PC-3 (cell line): Measurements from ENCODE around the gene LCP1. TPM values are rescaled to one million over a fixed set of nuclear protein-coding genes. Genes with fewer than 3 reads are reported as not detected.

ENCODE experiments used
- ATAC-seq: fragments of 200-7000 bp; cut with Tn5 transposase; 2 replicates; pipeline ENCODE4 v1.9.1; 2020; ENCODE audit warnings: mild to moderate bottlenecking, moderate library complexity
- BruUV-seq: library from RNA; stranded (reverse); fragments of 400-500 nt; replicated peaks from 2 replicates; lab custom pipeline; 2021; lab: Mats Ljungman, UMichigan
- CTCF ChIA-PET: fragments of 300-600 bp; sonication (Branson Sonifier 250); formaldehyde crosslinking; loops from one replicate; lab custom pipeline; 2022; ENCODE audit warnings: antibody characterized with exemption; lab: Charles Lee
- POLR2A ChIA-PET: fragments of 300-600 bp; sonication (Branson Sonifier 250); formaldehyde crosslinking; loops from one replicate; lab custom pipeline; 2022; ENCODE audit warnings: antibody characterized with exemption; ENCODE audit not compliant: unreplicated experiment; lab: Charles Lee
- DNase-seq: peaks from one replicate; pipeline ENCODE4 v3.0.0-alpha.2; 2015
- H2AFZ ChIP-seq: fragments of 300-600 bp; sonication (generic); 2 replicates; pipeline ENCODE4 v1.6.0; 2016; ENCODE audit warnings: antibody characterized with exemption, low read length
- H3F3A ChIP-seq: fragments of 300-600 bp; sonication (generic); one replicate; pipeline ENCODE4 v1.6.0; 2017; ENCODE audit warnings: antibody characterized with exemption, low read length, control low read depth, mild to moderate bottlenecking; ENCODE audit not compliant: unreplicated experiment
- H3K27ac ChIP-seq: fragments of 300-600 bp; sonication (generic); 2 replicates; pipeline ENCODE4 v1.5.1; 2016; ENCODE audit warnings: mild to moderate bottlenecking, low read length
- H3K27me3 ChIP-seq: fragments of 300-600 bp; sonication (generic); 2 replicates; pipeline ENCODE4 v1.6.1; 2016; ENCODE audit warnings: low read length, mixed read lengths
- H3K36me3 ChIP-seq: fragments of 300-600 bp; sonication (generic); 2 replicates; pipeline ENCODE4 v1.6.1; 2016; ENCODE audit warnings: low read depth, mixed run types, low read length, mixed read lengths
- H3K4me1 ChIP-seq: fragments of 300-600 bp; sonication (generic); 2 replicates; pipeline ENCODE4 v1.5.1; 2016; ENCODE audit warnings: low read length; ENCODE audit not compliant: insufficient read depth
- H3K4me2 ChIP-seq: fragments of 300-600 bp; sonication (generic); 2 replicates; pipeline ENCODE4 v1.6.0; 2016; ENCODE audit warnings: low read length
- H3K4me3 ChIP-seq: fragments of 300-600 bp; sonication (generic); 2 replicates; pipeline ENCODE4 v1.5.1; 2016; ENCODE audit warnings: mild to moderate bottlenecking, low read length, mixed read lengths
- H3K79me2 ChIP-seq: fragments of 300-600 bp; sonication (generic); 2 replicates; pipeline ENCODE4 v1.6.1; 2017; ENCODE audit warnings: low read length, mixed read lengths
- H3K9ac ChIP-seq: fragments of 300-600 bp; sonication (generic); 2 replicates; pipeline ENCODE4 v1.6.0; 2016; ENCODE audit warnings: mild to moderate bottlenecking, low read length
- H3K9me2 ChIP-seq: fragments of 300-600 bp; sonication (generic); replicated peaks from 2 replicates; pipeline ENCODE4 v1.6.1; 2016; ENCODE audit warnings: mixed run types, low read length, mixed read lengths
- H3K9me3 ChIP-seq: fragments of 300-600 bp; sonication (generic); 2 replicates; pipeline ENCODE4 v1.6.1; 2016; ENCODE audit warnings: low read length, mixed read lengths
- H4K20me1 ChIP-seq: fragments of 300-600 bp; sonication (generic); 2 replicates; pipeline ENCODE4 v1.6.1; 2016; ENCODE audit warnings: low read length, mixed read lengths
- CTCF ChIP-seq: fragments of 300-600 bp; sonication (generic); conservative IDR thresholded peaks from 2 replicates; pipeline ENCODE4 v1.5.1; 2017; ENCODE audit warnings: antibody characterized with exemption, low read depth, mild to moderate bottlenecking, low read length
- EZH2 ChIP-seq: fragments of 300-600 bp; sonication (generic); IDR thresholded peaks from one replicate; pipeline ENCODE4 v1.6.1; 2017; ENCODE audit warnings: antibody characterized with exemption, mild to moderate bottlenecking, low read length; ENCODE audit not compliant: unreplicated experiment
- EZH2phosphoT487 ChIP-seq: fragments of 300-600 bp; sonication (generic); IDR thresholded peaks from 2 replicates; pipeline ENCODE4 v1.6.1; 2018; ENCODE audit warnings: mild to moderate bottlenecking, antibody characterized with exemption, low read length, borderline replicate concordance
- intact Hi-C: fragments of 100-400 bp; cut with micrococcal nuclease; formaldehyde crosslinking; loops from 2 replicates; pipeline ENCODE4 v1.9.0; 2023
- total RNA-seq: library from RNA; depleted of rRNA; stranded (reverse); fragments of >200 nt; gene quantifications from 2 replicates; pipeline ENCODE4 v1.2.3, GENCODE V29; 2014

LCP1 gene
- total RNA-seq, 1 experiment from 2014 or later, result 143 TPM

- CTCF ChIA-PET, result no interaction called here
- H3K36me3 ChIP-seq, result peaks cover 25% of the 10 kb centered on the region
- intact Hi-C loops, result no loop called here
These were observed 36.8 kb downstream of the LCP1 start for GRCh38 chr13:46145135-46145534.

GRCh38 chr13:46143184-46143701 is 38.7 kb downstream of the LCP1 start:
- Histone ChIP-seq H3K36me3 (peaks cover 27% of the 10 kb centered on the region), H3K9ac (no peak overlapping the region), H3K4me2 (no peak overlapping the region), H3K79me2 (no peaks in the 10 kb centered on the region), H3K27me3 (no peaks in the 10 kb centered on the region), H4K20me1 (no peaks in the 10 kb centered on the region), H3F3A (no peaks in the 10 kb centered on the region), H3K4me1 (peaks cover 10% of the 10 kb centered on the region; the same call in 1 of the 2 replicates), H2AFZ (no peak overlapping the region), H3K4me3 (no peak overlapping the region), H3K9me3 (no peaks in the 10 kb centered on the region), H3K27ac (no peak overlapping the region), H3K9me2 (no peaks in the 10 kb centered on the region)
- ChIA-PET POLR2A (no interaction called here), CTCF (interaction anchor here (1.0 kb wide), 1 partner anchor 17 kb away, joined by 3 read pairs; no protein-coding TSS in a partner anchor)
- ATAC-seq (peak; percentile 93), DNase-seq (peak; percentile 41)
- BruUV-seq, result no TSS peak
- TF ChIP-seq EZH2, result no peak
- no peak for TF ChIP-seq EZH2phosphoT487
- no peak for TF ChIP-seq CTCF
- intact Hi-C loops, result no loop called here

More at GRCh38 chr13:46145135-46145534, 36.8 kb downstream of the LCP1 start:
- TF ChIP-seq EZH2 (no peak), EZH2phosphoT487 (no peak), CTCF (no peak)
- ATAC-seq, result no peak
- H3K4me2 ChIP-seq, result no peak overlapping the region
- no peaks in the 10 kb centered on the region for H3K27me3 ChIP-seq
- H3K79me2 ChIP-seq, result no peaks in the 10 kb centered on the region
- no peak for DNase-seq
- no peak overlapping the region for H3K27ac ChIP-seq
- H3F3A ChIP-seq, result no peaks in the 10 kb centered on the region
- no TSS peak for BruUV-seq
- no peak overlapping the region for H3K9ac ChIP-seq
- no peaks in the 10 kb centered on the region for H3K9me3 ChIP-seq
- peaks cover 16% of the 10 kb centered on the region; the same call in 1 of the 2 replicates for H3K4me1 ChIP-seq
- H2AFZ ChIP-seq, result no peak overlapping the region
- H4K20me1 ChIP-seq, result no peaks in the 10 kb centered on the region
- POLR2A ChIA-PET, result no interaction called here
- no peak overlapping the region for H3K4me3 ChIP-seq
- H3K9me2 ChIP-seq, result no peaks in the 10 kb centered on the region

GRCh38 chr13:46142776-46143175 is 39.2 kb downstream of the LCP1 start:
- intact Hi-C loops, result no loop called here
- Histone ChIP-seq H3K79me2 (no peaks in the 10 kb centered on the region), H3K36me3 (peaks cover 25% of the 10 kb centered on the region), H3K27me3 (no peaks in the 10 kb centered on the region), H4K20me1 (no peaks in the 10 kb centered on the region), H3K4me2 (no peak overlapping the region), H2AFZ (no peak overlapping the region), H3K4me3 (no peak overlapping the region), H3K4me1 (peaks cover 10% of the 10 kb centered on the region; the same call in 1 of the 2 replicates), H3K27ac (no peak overlapping the region), H3K9me2 (no peaks in the 10 kb centered on the region), H3K9me3 (no peaks in the 10 kb centered on the region), H3K9ac (no peak overlapping the region), H3F3A (no peaks in the 10 kb centered on the region)
- BruUV-seq, result no TSS peak
- CTCF ChIA-PET, result interaction anchor here (0.6 to 1.0 kb wide), 2 partner anchors 16 to 179 kb away, joined by 3 to 4 read pairs; no protein-coding TSS in a partner anchor
- POLR2A ChIA-PET, result no interaction called here
- ATAC-seq (no peak), DNase-seq (no peak)
- TF ChIP-seq CTCF (no peak), EZH2phosphoT487 (no peak), EZH2 (no peak)
